ENCODE results near the gene PPP1R13B.

PPP1R13B gene

GRCh38 chr14:103880348-103881267, 33.2 kb upstream of the PPP1R13B start:
- DNase-seq (ENCODE audit: low read depth) = no peak

- DNase-seq (ENCODE audit: low read depth) = no peak
These were observed 32.4 kb upstream of the PPP1R13B start for GRCh38 chr14:103879570-103880347.

- DNase-seq (ENCODE audit: low read depth) = no peak
These were observed 31.8 kb upstream of the PPP1R13B start for GRCh38 chr14:103879118-103879569.

GRCh38 chr14:103878180-103878579, 30.8 kb upstream of the PPP1R13B start:
- DNase-seq (ENCODE audit: low read depth) = no peak

- DNase-seq (ENCODE audit: low read depth) = no peak
These were observed 27.6 kb upstream of the PPP1R13B start for GRCh38 chr14:103875010-103875409.

- no peak for DNase-seq (ENCODE audit: low read depth)
These were observed 25.2 kb upstream of the PPP1R13B start for GRCh38 chr14:103872481-103873113.

- no peak for DNase-seq (ENCODE audit: low read depth)
These were observed 24.5 kb upstream of the PPP1R13B start for GRCh38 chr14:103871596-103872480.

- no peak for DNase-seq (ENCODE audit: low read depth)
These were observed 23.7 kb upstream of the PPP1R13B start for GRCh38 chr14:103870891-103871595.

GRCh38 chr14:103870144-103870876, 22.9 kb upstream of the PPP1R13B start:
- no peak for DNase-seq (ENCODE audit: low read depth)

- no peak for DNase-seq (ENCODE audit: low read depth)
These were observed 22.2 kb upstream of the PPP1R13B start for GRCh38 chr14:103869406-103870143.

- no peak for DNase-seq (ENCODE audit: low read depth)
These were observed 21.0 kb upstream of the PPP1R13B start for GRCh38 chr14:103868242-103868897.

GRCh38 chr14:103867523-103867953, 20.2 kb upstream of the PPP1R13B start:
- DNase-seq (ENCODE audit: low read depth) = no peak

GRCh38 chr14:103867020-103867419, 19.6 kb upstream of the PPP1R13B start:
- DNase-seq (ENCODE audit: low read depth) = no peak

GRCh38 chr14:103863245-103863644, 15.9 kb upstream of the PPP1R13B start:
- no peak for DNase-seq (ENCODE audit: low read depth)

- DNase-seq (ENCODE audit: low read depth) = no peak
These were observed 15.0 kb upstream of the PPP1R13B start for GRCh38 chr14:103862393-103862782.

- no peak for DNase-seq (ENCODE audit: low read depth)
These were observed 14.3 kb upstream of the PPP1R13B start for GRCh38 chr14:103861413-103862392.

- DNase-seq (ENCODE audit: low read depth) = no peak
These were observed 12.2 kb upstream of the PPP1R13B start for GRCh38 chr14:103859416-103860202.
